H9 (cell line): Measurements from ENCODE around the gene GGNBP2. TPM values are rescaled to one million over a fixed set of nuclear protein-coding genes. Genes with fewer than 3 reads are reported as not detected.

Source experiments
- DNase-seq: peaks from one replicate; pipeline ENCODE4 v3.0.0-alpha.2; 2017
- H2AFZ ChIP-seq: one replicate; pipeline ENCODE4 v1.6.1; 2013; ENCODE audit warnings: mild to moderate bottlenecking, low read length, control low read depth, moderate library complexity
- H2AK5ac ChIP-seq: 2 replicates; pipeline ENCODE4 v1.6.1; 2013; ENCODE audit warnings: low read length, control low read depth, mixed read lengths; ENCODE audit not compliant: insufficient read length
- H2BK120ac ChIP-seq: one replicate; pipeline ENCODE4 v1.6.1; 2013; ENCODE audit warnings: low read depth, mild to moderate bottlenecking, low read length, control low read depth, inconsistent platforms; ENCODE audit not compliant: poor library complexity, severe bottlenecking
- H2BK12ac ChIP-seq: 2 replicates; pipeline ENCODE4 v1.6.1; 2013; ENCODE audit warnings: low read length, control low read depth, mixed read lengths, low read depth; ENCODE audit not compliant: insufficient read length
- H2BK15ac ChIP-seq: 2 replicates; pipeline ENCODE4 v1.6.1; 2013; ENCODE audit warnings: low read depth, low read length, control low read depth
- H2BK20ac ChIP-seq: one replicate; pipeline ENCODE4 v1.6.1; 2013; ENCODE audit warnings: low read depth, mild to moderate bottlenecking, low read length, control low read depth, inconsistent platforms; ENCODE audit not compliant: poor library complexity, severe bottlenecking
- H2BK5ac ChIP-seq: 2 replicates; pipeline ENCODE4 v1.6.1; 2013; ENCODE audit warnings: low read length, control low read depth, mixed read lengths; ENCODE audit not compliant: insufficient read length
- H3K14ac ChIP-seq: 2 replicates; pipeline ENCODE4 v1.6.1; 2013; ENCODE audit warnings: low read length, control low read depth; ENCODE audit not compliant: insufficient read depth
- H3K18ac ChIP-seq: 2 replicates; pipeline ENCODE4 v1.6.1; 2013; ENCODE audit warnings: low read depth, mild to moderate bottlenecking, mixed read lengths, low read length, control low read depth; ENCODE audit not compliant: insufficient read length
- H3K23ac ChIP-seq: 2 replicates; pipeline ENCODE4 v1.6.1; 2013; ENCODE audit warnings: low read length, control low read depth, mixed read lengths, low read depth; ENCODE audit not compliant: insufficient read length
- H3K23me2 ChIP-seq: 2 replicates; pipeline ENCODE4 v1.6.1; 2013; ENCODE audit warnings: low read depth, mild to moderate bottlenecking, mixed read lengths, low read length, control low read depth; ENCODE audit not compliant: insufficient read length, poor library complexity, severe bottlenecking
- H3K27ac ChIP-seq: 2 replicates; pipeline ENCODE4 v1.5.1; 2013; ENCODE audit warnings: low read length, control low read depth, mixed read lengths, low read depth; ENCODE audit not compliant: insufficient read length
- H3K27me3 ChIP-seq: 2 replicates; pipeline ENCODE4 v1.6.1; 2013; ENCODE audit warnings: low read length, control low read depth, inconsistent platforms; ENCODE audit not compliant: insufficient read depth
- H3K4ac ChIP-seq: 2 replicates; pipeline ENCODE4 v1.6.1; 2013; ENCODE audit warnings: low read depth, mild to moderate bottlenecking, control low read depth, inconsistent platforms, low read length, moderate library complexity
- H3K4me1 ChIP-seq: 2 replicates; pipeline ENCODE4 v1.6.1; 2013; ENCODE audit warnings: low read length, control low read depth, inconsistent platforms; ENCODE audit not compliant: insufficient read depth
- H3K4me2 ChIP-seq: 2 replicates; pipeline ENCODE4 v1.6.1; 2013; ENCODE audit warnings: low read length, control low read depth, mixed read lengths; ENCODE audit not compliant: insufficient read length, insufficient read depth
- H3K56ac ChIP-seq: 2 replicates; pipeline ENCODE4 v1.6.1; 2013; ENCODE audit warnings: low read depth, mild to moderate bottlenecking, mixed read lengths, low read length, control low read depth; ENCODE audit not compliant: insufficient read length
- H3K79me1 ChIP-seq: 2 replicates; pipeline ENCODE4 v1.6.1; 2013; ENCODE audit warnings: low read depth, mild to moderate bottlenecking, moderate library complexity, low read length, control low read depth, inconsistent platforms; ENCODE audit not compliant: insufficient read depth, poor library complexity, severe bottlenecking
- H3K79me2 ChIP-seq: 2 replicates; pipeline ENCODE4 v1.6.1; 2013; ENCODE audit warnings: low read length, control low read depth, inconsistent platforms; ENCODE audit not compliant: insufficient read depth
- H3K9ac ChIP-seq: 2 replicates; pipeline ENCODE4 v1.6.1; 2013; ENCODE audit warnings: low read length, control low read depth, mixed read lengths; ENCODE audit not compliant: insufficient read length; ENCODE audit errors: extremely low read depth
- H3K9me3 ChIP-seq: one replicate; pipeline ENCODE4 v1.6.1; 2013; ENCODE audit warnings: low read depth, low read length, inconsistent platforms; ENCODE audit not compliant: control insufficient read depth
- H3T11ph ChIP-seq: one replicate; pipeline ENCODE4 v1.6.1; 2013; ENCODE audit warnings: mild to moderate bottlenecking, low read length, control low read depth, inconsistent platforms
- H4K20me1 ChIP-seq: one replicate; pipeline ENCODE4 v1.6.1; 2013; ENCODE audit not compliant: control insufficient read depth, insufficient read length, insufficient read depth
- H4K5ac ChIP-seq: 2 replicates; pipeline ENCODE4 v1.6.1; 2013; ENCODE audit warnings: low read depth, mild to moderate bottlenecking, mixed read lengths, low read length, control low read depth; ENCODE audit not compliant: insufficient read length
- H4K8ac ChIP-seq: replicated peaks from 2 replicates; pipeline ENCODE4 v1.6.1; 2013; ENCODE audit warnings: low read length, control low read depth, mixed read lengths, low read depth; ENCODE audit not compliant: insufficient read length
- H4K91ac ChIP-seq: 2 replicates; pipeline ENCODE4 v1.6.1; 2013; ENCODE audit warnings: low read depth, mild to moderate bottlenecking, moderate library complexity, mixed read lengths, low read length, control low read depth; ENCODE audit not compliant: insufficient read length
- H3K27ac Mint-ChIP-seq, 3 experiments: 2 replicates in 2 of 3; 3 replicates in 1 of 3; pipeline ENCODE4 v1.8.0; 2020 to 2021; ENCODE audit warnings: mixed read lengths in 3 of 3, mild to moderate bottlenecking in 1 of 3, moderate library complexity in 1 of 3
- H3K27me3 Mint-ChIP-seq: 2 replicates; pipeline ENCODE4 v1.8.0; 2021; ENCODE audit warnings: low read depth, mild to moderate bottlenecking, moderate library complexity, mixed read lengths
- H3K36me3 Mint-ChIP-seq, 3 experiments: 2 replicates in 2 of 3; 3 replicates in 1 of 3; pipeline ENCODE4 v1.8.0; 2020 to 2021; ENCODE audit warnings: low read depth in 3 of 3, mixed read lengths in 3 of 3; ENCODE audit not compliant: insufficient read depth in 1 of 3
- H3K4me1 Mint-ChIP-seq, 2 experiments: 2 replicates each; pipeline ENCODE4 v1.8.0; 2020; ENCODE audit warnings: mixed read lengths in 2 of 2
- H3K4me3 Mint-ChIP-seq, 2 experiments: 2 replicates in 1 of 2; 3 replicates in 1 of 2; pipeline ENCODE4 v1.8.0; 2020 to 2021; ENCODE audit warnings: mild to moderate bottlenecking in 2 of 2, mixed read lengths in 2 of 2, moderate library complexity in 1 of 2
- H3K9me3 Mint-ChIP-seq, 2 experiments: 2 replicates in 1 of 2; 3 replicates in 1 of 2; pipeline ENCODE4 v1.8.0; 2020; ENCODE audit warnings: mild to moderate bottlenecking in 2 of 2, mixed read lengths in 2 of 2, moderate library complexity in 1 of 2
- WGBS: extraction: QIAGEN DNeasy Blood & Tissue Kit; methylation state at CpG from one replicate; pipeline ENCODE4 v1.1.7; 2013; ENCODE audit warnings: missing lambda C conversion rate, low lambda C conversion rate, mixed read lengths; ENCODE audit not compliant: insufficient read length; ENCODE audit errors: extremely low coverage; 5-methylcytosine and 5-hydroxymethylcytosine counted together
- total RNA-seq: library from RNA; stranded (reverse); gene quantifications from 2 replicates; pipeline ENCODE4 v1.2.1, GENCODE V29; 2021
- TF ChIP-seq, protein P1 (sequence below): fragments of 200-600 bp; sonication (generic); conservative IDR thresholded peaks from 3 replicates; pipeline ENCODE4 v1.8.0; 2021; ENCODE audit warnings: antibody characterized with exemption, mild to moderate bottlenecking

GGNBP2 gene
- total RNA-seq, 1 experiment from 2014 or later: 52.8 TPM

DNA sequence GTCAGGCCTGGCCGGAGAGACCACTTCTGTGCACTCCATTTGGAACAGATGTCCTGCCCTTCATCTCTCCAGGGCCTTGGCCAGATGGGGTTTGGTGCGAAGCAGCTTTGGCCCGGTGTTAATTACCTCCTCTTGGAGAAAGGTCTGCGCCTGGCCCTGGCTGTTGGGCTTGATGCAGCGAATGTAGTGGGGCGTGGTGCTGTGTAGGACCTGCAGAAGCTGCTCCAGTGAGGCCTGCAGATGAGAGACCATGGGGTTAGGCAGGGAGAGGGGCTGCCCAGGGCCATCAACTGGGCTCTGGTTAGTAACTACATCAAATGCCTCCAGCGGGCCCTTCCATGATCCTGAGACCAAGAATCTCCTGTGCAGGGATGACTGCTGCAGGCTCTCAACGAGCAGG is 39.5 kb upstream of the GGNBP2 start:
- no peak for DNase-seq
- no CpG with 5 or more reads among the region's 8 CpGs for WGBS
- H3K4me3 Mint-ChIP-seq: no peak overlapping the region

More for the DNA sequence above, 39.5 kb upstream of the GGNBP2 start:
- no peaks in the 10 kb centered on the region for H3K9me3 ChIP-seq
- H3K9me3 Mint-ChIP-seq: no peaks in the 10 kb centered on the region
- H3K14ac ChIP-seq: no peak overlapping the region
- H3K27me3 Mint-ChIP-seq: no peaks in the 10 kb centered on the region; the same call in 1 of the 2 replicates
- no peak overlapping the region for H3K23ac ChIP-seq
- H3K4me1 ChIP-seq: no peaks in the 10 kb centered on the region
- H3K18ac ChIP-seq: no peak overlapping the region
- H2AK5ac ChIP-seq: no peak overlapping the region
- H2AFZ ChIP-seq: no peak overlapping the region
- no peak overlapping the region for H3K9ac ChIP-seq
- H3K27ac Mint-ChIP-seq: no peak overlapping the region
- TF ChIP-seq, protein P1, sequence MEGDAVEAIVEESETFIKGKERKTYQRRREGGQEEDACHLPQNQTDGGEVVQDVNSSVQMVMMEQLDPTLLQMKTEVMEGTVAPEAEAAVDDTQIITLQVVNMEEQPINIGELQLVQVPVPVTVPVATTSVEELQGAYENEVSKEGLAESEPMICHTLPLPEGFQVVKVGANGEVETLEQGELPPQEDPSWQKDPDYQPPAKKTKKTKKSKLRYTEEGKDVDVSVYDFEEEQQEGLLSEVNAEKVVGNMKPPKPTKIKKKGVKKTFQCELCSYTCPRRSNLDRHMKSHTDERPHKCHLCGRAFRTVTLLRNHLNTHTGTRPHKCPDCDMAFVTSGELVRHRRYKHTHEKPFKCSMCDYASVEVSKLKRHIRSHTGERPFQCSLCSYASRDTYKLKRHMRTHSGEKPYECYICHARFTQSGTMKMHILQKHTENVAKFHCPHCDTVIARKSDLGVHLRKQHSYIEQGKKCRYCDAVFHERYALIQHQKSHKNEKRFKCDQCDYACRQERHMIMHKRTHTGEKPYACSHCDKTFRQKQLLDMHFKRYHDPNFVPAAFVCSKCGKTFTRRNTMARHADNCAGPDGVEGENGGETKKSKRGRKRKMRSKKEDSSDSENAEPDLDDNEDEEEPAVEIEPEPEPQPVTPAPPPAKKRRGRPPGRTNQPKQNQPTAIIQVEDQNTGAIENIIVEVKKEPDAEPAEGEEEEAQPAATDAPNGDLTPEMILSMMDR: no peak
- no peak overlapping the region for H3K27ac ChIP-seq
- H2BK12ac ChIP-seq: no peak overlapping the region
- H3K4me1 Mint-ChIP-seq: no peaks in the 10 kb centered on the region
- peaks cover 43 to 95% (median 93%) of the 10 kb centered on the region in 3 experiments; a peak in 6 of 7 replicates for H3K36me3 Mint-ChIP-seq
- no peak overlapping the region for H4K91ac ChIP-seq
- H2BK20ac ChIP-seq: no peak overlapping the region
- no peak overlapping the region for H3T11ph ChIP-seq
- no peak overlapping the region for H2BK120ac ChIP-seq
- H4K5ac ChIP-seq: no peak overlapping the region
- no peaks in the 10 kb centered on the region for H3K79me2 ChIP-seq
- no peak overlapping the region for H3K4me2 ChIP-seq
- H2BK5ac ChIP-seq: no peak overlapping the region
- H3K4ac ChIP-seq: no peak overlapping the region
- no peaks in the 10 kb centered on the region for H3K79me1 ChIP-seq
- no peaks in the 10 kb centered on the region for H3K23me2 ChIP-seq
- no peak overlapping the region for H3K56ac ChIP-seq
- H4K20me1 ChIP-seq: peaks cover 2% of the 10 kb centered on the region
- H4K8ac ChIP-seq: no peak overlapping the region
- no peaks in the 10 kb centered on the region for H3K27me3 ChIP-seq
- no peak overlapping the region for H2BK15ac ChIP-seq
